ENCODE data around the gene FXN.

Gene FXN

GRCh38 chr9:68998812-68999211 is 36.7 kb upstream of the FXN start:
- H3K4me3 ChIP-seq (ENCODE audit: control insufficient read depth, low read depth, low read length): no peak overlapping the region
- no peak for DNase-seq (ENCODE audit: low read depth)
- TF ChIP-seq CTCF (conservative IDR thresholded peaks at IDR 0.05; ENCODE audit: control insufficient read depth, insufficient read depth, low read depth, low read length): no peak

- peak; percentile 67 for DNase-seq (ENCODE audit: low read depth)
- TF ChIP-seq CTCF (conservative IDR thresholded peaks at IDR 0.05; ENCODE audit: control insufficient read depth, insufficient read depth, low read depth, low read length): peak; percentile 90
Measured at GRCh38 chr9:68999393-69000105, 36.0 kb upstream of the FXN start.

GRCh38 chr9:69001921-69002320 is 33.6 kb upstream of the FXN start:
- no peak overlapping the region for H3K4me3 ChIP-seq (ENCODE audit: control insufficient read depth, low read depth, low read length)
- DNase-seq (ENCODE audit: low read depth): no peak
- no peak for TF ChIP-seq CTCF (conservative IDR thresholded peaks at IDR 0.05; ENCODE audit: control insufficient read depth, insufficient read depth, low read depth, low read length)

More at GRCh38 chr9:68999393-69000105, 36.0 kb upstream of the FXN start:
- no peak overlapping the region for H3K4me3 ChIP-seq (ENCODE audit: control insufficient read depth, low read depth, low read length)

- no peak overlapping the region for H3K4me3 ChIP-seq (ENCODE audit: control insufficient read depth, low read depth, low read length)
- no peak for DNase-seq (ENCODE audit: low read depth)
- TF ChIP-seq CTCF (conservative IDR thresholded peaks at IDR 0.05; ENCODE audit: control insufficient read depth, insufficient read depth, low read depth, low read length): no peak
Measured at GRCh38 chr9:69003051-69003450, 32.5 kb upstream of the FXN start.

- TF ChIP-seq CTCF (conservative IDR thresholded peaks at IDR 0.05; ENCODE audit: control insufficient read depth, insufficient read depth, low read depth, low read length): no peak
- H3K4me3 ChIP-seq (ENCODE audit: control insufficient read depth, low read depth, low read length): no peak overlapping the region
- DNase-seq (ENCODE audit: low read depth): peak; percentile 6
Measured at GRCh38 chr9:69004836-69005235, 30.7 kb upstream of the FXN start.

DNA sequence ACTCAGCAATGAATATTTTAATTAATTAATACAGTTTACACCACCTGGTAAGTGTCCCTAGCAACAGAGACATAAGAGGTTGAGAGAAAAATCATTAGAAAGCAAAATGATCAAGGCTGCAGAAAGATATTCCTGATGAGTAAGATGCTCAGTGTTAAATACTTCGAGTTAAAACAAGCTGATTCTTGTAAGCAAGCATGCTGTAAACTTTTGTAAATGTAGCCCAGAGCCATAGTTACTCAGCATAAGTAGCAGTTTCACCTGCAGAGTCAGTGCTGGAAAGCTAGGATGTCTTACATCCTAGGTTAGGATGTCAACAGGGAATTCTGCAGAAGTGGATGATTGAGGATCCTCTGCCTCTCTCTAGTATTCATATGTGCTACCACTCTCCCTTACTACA is 25.8 kb upstream of the FXN start:
- H3K4me3 ChIP-seq (ENCODE audit: control insufficient read depth, low read depth, low read length): no peak overlapping the region
- no peak for DNase-seq (ENCODE audit: low read depth)
- no peak for TF ChIP-seq CTCF (conservative IDR thresholded peaks at IDR 0.05; ENCODE audit: control insufficient read depth, insufficient read depth, low read depth, low read length)

All from fibroblast of mammary gland (primary cell).